Loucy (cell line): Measurements from ENCODE around the gene TTC7B.
"Not testable (repeated sequence)": the region's sequence is repeated elsewhere in the genome, so short reads cannot be mapped to it uniquely, and the experiment has no call there.

Experiments used
- CTCF ChIP-seq: fragments of 200-600 bp; sonication (generic); conservative IDR thresholded peaks from 2 replicates; pipeline ENCODE4 v1.5.1; 2014; ENCODE audit warnings: mild to moderate bottlenecking, antibody characterized with exemption, low read length
- EZH2phosphoT487 ChIP-seq: fragments of 200-600 bp; IDR thresholded peaks from 2 replicates; pipeline ENCODE4 v1.6.1; 2018; ENCODE audit warnings: antibody characterized with exemption, mild to moderate bottlenecking, moderate library complexity, borderline replicate concordance

- not testable (repeated sequence) for TF ChIP-seq CTCF, EZH2phosphoT487
Observed at GRCh38 chr14:90823542-90823941, 7.3 kb upstream of the TTC7B start.
